GM19452 (cell line): ENCODE results near the gene CCDC3.
"Not testable (repeated sequence)": the region's sequence is repeated elsewhere in the genome, so short reads cannot be mapped to it uniquely, and the experiment has no call there.

ENCODE experiments used
- ATAC-seq: cut with Tn5 transposase; IDR thresholded peaks from one replicate; pipeline ENCODE4 v1.9.1; 2021; ENCODE audit not compliant: unreplicated experiment

CCDC3 gene

GRCh38 chr10:12896251-12896650, 105.3 kb downstream of the CCDC3 start:
- ATAC-seq, result no peak

- no peak for ATAC-seq
These were observed 108.6 kb downstream of the CCDC3 start for GRCh38 chr10:12892924-12893323.

GRCh38 chr10:12890958-12891357, 110.6 kb downstream of the CCDC3 start:
- ATAC-seq, result no peak

- no peak for ATAC-seq
These were observed 113.0 kb downstream of the CCDC3 start for GRCh38 chr10:12888470-12888869.

- no peak for ATAC-seq
These were observed 113.7 kb downstream of the CCDC3 start for GRCh38 chr10:12887780-12888179.

GRCh38 chr10:12884851-12885250, 116.7 kb downstream of the CCDC3 start:
- ATAC-seq, result no peak

GRCh38 chr10:12880423-12880822, 121.1 kb downstream of the CCDC3 start:
- ATAC-seq, result no peak

GRCh38 chr10:12877150-12877549, 124.4 kb downstream of the CCDC3 start:
- no peak for ATAC-seq

GRCh38 chr10:12876266-12876665, 125.2 kb downstream of the CCDC3 start:
- ATAC-seq, result no peak

GRCh38 chr10:12875100-12875499, 126.4 kb downstream of the CCDC3 start:
- no peak for ATAC-seq

GRCh38 chr10:12874501-12874900, 127.0 kb downstream of the CCDC3 start:
- no peak for ATAC-seq

GRCh38 chr10:12873172-12873571, 128.3 kb downstream of the CCDC3 start:
- ATAC-seq, result no peak

- ATAC-seq, result no peak
These were observed 128.9 kb downstream of the CCDC3 start for GRCh38 chr10:12872577-12872976.

- ATAC-seq, result no peak
These were observed 132.1 kb downstream of the CCDC3 start for GRCh38 chr10:12869427-12869826.

GRCh38 chr10:12868229-12868628, 133.3 kb downstream of the CCDC3 start:
- ATAC-seq, result no peak

- not testable (repeated sequence) for ATAC-seq
These were observed 136.0 kb downstream of the CCDC3 start for GRCh38 chr10:12865515-12865914.

- no peak for ATAC-seq
These were observed 139.1 kb downstream of the CCDC3 start for GRCh38 chr10:12862459-12862858.

- no peak for ATAC-seq
These were observed 146.5 kb downstream of the CCDC3 start for GRCh38 chr10:12854988-12855387.

- no peak for ATAC-seq
These were observed 148.8 kb downstream of the CCDC3 start for GRCh38 chr10:12852687-12853086.

- ATAC-seq, result no peak
These were observed 152.0 kb downstream of the CCDC3 start for GRCh38 chr10:12849319-12850181.

- ATAC-seq, result no peak
These were observed 152.9 kb downstream of the CCDC3 start for GRCh38 chr10:12848439-12849173.

- no peak for ATAC-seq
These were observed 154.0 kb downstream of the CCDC3 start for GRCh38 chr10:12847361-12847975.
